Right renal pelvis (tissue), 4 donors: Measurements from ENCODE around the gene IFT25. TPM values are rescaled to one million over a fixed set of nuclear protein-coding genes. Genes with fewer than 3 reads are reported as not detected.
"Not testable (repeated sequence)": the region's sequence is repeated elsewhere in the genome, so short reads cannot be mapped to it uniquely, and the experiment has no call there.

Experiments used
- DNase-seq, 4 donors: peaks; one replicate each; pipeline ENCODE4 v3.0.0-alpha.2; 2013; ENCODE audit warnings: low read depth in 4 of 4, low spot score in 3 of 4, missing footprints in 1 of 4
- polyA plus RNA-seq, 4 donors: library from polyadenylated mRNA; unstranded; fragments of 120-200 nt; gene quantifications; one replicate each; pipeline ENCODE4 v1.2.1, GENCODE V29; 2013; ENCODE audit not compliant: insufficient read length in 4 of 4

IFT25 gene
- 10 to 100 TPM; 44.9 to 56.7 (median 49.2) TPM for polyA plus RNA-seq

- peak; percentile 90 to 93 (median 92) for DNase-seq
These were observed at the start of gene IFT25 for GRCh38 chr1:53945433-53946251. Gene IFT25, minus strand, starts transcription at chr1:53945699. Its CDS starts 5,617 bp downstream, at chr1:53940082.

GRCh38 chr1:53994516-53994915 is 49.0 kb upstream of the IFT25 start:
- not testable (repeated sequence) for DNase-seq

DNA sequence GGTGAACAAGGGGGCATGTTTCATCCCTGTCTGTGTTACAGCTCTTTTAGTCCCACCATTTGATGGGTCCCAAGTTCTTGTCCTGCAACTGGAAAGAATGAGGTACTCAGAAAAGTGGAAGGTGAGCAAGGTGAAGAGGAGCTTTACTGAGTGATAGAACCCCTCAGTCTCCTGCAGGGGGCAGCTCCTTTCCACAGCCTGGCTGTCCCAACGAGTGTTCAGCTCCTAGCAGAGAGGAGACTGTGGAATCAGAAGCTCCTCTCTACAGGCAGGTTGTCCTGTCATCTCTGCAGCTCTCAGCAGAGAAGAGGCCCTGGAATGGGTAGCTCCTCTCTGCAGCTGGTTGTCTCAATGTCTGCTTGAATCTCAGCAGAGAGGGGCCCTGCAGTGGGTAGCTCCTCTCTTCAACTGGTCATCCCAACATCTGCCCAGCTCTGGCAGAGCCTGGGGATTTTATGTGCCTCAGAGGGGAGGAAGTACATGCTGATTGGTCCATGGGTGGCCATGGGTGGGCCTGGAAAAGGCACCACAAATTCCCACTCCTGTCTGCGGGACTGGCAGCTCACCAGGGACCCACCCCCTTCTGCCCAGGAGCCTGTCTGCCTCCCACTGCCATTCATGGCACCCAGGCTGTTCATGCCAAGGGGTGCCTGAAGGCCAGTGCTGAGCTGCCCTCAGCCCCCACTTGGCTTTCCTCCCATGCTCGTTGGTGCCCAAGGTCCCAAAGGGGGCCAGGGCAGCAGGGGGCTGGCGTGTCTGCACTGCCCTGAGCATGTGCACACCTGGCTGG is 46.8 kb upstream of the IFT25 start:
- DNase-seq, result no peak

DNA sequence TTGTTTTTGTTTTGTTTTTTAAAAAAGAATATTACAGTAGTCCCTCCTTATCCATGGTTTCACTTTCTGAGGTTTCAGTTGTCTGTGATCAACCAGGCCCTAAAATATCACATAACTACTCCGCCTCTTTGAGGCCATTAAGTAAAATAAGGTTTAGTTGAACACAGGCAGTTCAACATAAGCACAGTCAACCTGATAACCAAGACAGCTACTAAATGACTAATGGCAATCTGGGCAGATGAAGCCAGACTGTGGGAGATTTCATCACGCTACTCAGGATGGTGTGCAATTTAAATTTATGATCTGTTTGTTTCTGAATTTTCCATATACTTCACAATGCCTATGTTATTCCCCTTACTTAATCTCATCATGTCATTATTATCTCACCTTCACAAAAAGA is 42.4 kb upstream of the IFT25 start:
- no peak for DNase-seq

GRCh38 chr1:53986458-53986857 is 41.0 kb upstream of the IFT25 start:
- no peak for DNase-seq

DNA sequence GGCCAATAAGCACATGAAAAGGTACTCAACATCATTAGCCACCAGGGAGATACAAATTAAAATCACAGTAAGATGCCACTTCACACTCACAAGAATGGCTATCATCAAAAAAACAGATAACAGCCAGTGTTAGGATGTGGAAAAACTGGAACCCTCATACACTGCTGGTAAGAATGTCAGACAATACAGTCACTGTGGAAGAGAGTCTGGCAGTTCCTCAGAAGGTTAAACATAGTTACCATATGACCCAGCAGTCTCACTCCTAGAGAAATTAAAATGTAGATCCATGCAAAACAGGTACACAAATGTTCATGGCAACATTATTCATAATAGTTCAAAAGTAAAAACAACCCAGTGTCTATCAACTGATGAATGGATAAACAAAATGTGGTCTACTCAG is 39.2 kb upstream of the IFT25 start:
- no peak for DNase-seq

DNA sequence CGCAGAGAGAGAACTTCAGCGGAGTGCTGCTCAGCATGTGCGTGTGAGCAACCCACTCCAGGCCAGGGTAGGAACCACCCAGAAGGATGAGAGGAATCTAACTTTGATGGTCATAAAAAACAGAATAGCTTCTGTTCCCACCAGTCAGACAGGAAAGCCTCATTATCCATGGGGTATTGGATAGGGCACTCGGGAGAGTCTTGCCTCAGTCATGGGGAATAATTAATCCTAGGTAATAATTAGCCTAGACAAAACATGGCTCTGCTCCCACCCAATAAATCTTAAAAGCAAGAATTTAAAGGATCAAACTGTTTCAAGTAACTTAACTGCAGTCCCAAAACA is 37.2 kb upstream of the IFT25 start:
- DNase-seq, result peak; percentile 29 to 36 (median 34)

- DNase-seq, result peak; percentile 13 to 36 (median 22)
These were observed 36.7 kb upstream of the IFT25 start for GRCh38 chr1:53982034-53982762.

- no peak for DNase-seq
These were observed 35.7 kb upstream of the IFT25 start for GRCh38 chr1:53981220-53981619.

- DNase-seq, result peak in 1 of 4 donors; percentile 12
These were observed 34.4 kb upstream of the IFT25 start for GRCh38 chr1:53979712-53980450.

DNA sequence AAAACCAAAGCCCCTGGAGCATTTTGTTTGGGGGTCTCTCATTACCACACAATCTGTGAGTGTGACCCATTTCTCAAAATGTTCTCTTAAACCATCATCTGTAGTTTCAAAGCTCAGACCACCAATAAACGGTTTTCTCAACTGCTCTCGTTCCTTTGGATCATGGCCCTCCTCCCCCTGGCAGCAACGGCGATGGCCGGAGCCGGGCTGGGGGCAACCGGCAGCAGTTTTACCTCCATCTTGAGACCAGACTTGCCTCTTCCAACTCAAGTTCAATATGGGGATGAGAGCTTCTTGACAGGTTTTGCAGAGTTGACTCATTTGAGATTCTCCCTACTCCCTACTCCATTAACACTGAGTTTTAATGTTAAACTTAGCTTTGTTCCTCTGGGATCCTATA is 30.4 kb upstream of the IFT25 start:
- DNase-seq, result no peak

GRCh38 chr1:53971718-53972117 is 26.2 kb upstream of the IFT25 start:
- DNase-seq, result no peak

GRCh38 chr1:53969323-53969722 is 23.8 kb upstream of the IFT25 start:
- not testable (repeated sequence) for DNase-seq

DNA sequence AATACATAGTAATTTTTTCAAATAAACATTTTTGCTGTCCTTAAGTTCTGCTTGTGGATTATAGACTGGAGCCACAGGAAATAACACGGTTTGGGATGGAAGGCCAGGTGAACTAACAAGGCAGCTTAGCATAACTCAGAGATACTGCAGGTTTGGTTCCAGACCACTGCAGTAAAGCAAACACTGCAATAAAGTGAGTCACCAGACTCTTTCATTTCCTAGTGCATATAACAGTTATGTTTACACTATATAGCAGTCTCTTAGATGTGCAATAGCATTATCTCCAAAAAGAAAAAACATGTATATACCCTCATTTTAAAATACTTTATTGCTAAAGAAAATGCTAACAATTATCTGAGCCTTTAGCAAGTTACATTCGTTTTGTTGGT is 22.6 kb upstream of the IFT25 start:
- no peak for DNase-seq

GRCh38 chr1:53967409-53968124 is 22.1 kb upstream of the IFT25 start:
- no peak for DNase-seq

DNA sequence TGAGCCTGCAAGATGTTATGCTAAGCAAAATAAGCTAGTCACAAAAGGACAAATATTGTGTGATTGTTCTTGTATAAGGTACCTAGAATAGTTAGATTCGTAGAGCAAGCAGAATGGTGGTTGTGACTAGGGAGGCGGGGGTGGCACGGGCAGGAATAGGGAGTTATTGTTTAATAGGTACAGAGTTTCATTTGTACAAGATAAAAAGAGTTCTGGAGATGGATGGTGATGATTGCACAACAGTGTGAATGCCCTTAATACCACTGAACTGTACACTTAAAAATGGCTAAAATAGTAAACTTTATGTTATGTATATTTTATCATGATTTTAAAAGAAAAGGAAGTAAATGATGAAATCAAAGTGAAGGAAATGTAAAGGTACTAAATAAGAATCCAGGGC is 21.3 kb upstream of the IFT25 start:
- DNase-seq, result no peak

DNA sequence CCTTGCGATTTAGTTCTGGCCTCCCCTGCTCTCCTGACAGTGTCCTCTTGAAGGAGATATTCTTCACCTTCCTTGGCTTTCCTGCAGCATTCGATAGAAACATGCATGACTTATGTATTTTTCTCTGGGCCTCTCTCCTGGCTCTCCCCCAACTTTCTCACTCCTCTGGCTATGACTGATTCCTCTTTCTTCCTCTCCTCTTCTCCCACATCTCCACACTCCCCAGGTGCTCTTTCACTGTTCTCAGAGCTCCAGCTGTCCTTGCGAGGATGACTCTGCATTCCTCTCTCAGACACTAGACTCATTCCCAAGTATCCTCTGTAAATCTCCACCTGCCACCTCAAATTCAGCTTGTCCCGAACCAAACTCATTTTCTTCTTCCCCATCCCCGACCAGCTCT is 18.6 kb upstream of the IFT25 start:
- no peak for DNase-seq

- DNase-seq, result no peak
These were observed 18.0 kb upstream of the IFT25 start for GRCh38 chr1:53963460-53963859.

DNA sequence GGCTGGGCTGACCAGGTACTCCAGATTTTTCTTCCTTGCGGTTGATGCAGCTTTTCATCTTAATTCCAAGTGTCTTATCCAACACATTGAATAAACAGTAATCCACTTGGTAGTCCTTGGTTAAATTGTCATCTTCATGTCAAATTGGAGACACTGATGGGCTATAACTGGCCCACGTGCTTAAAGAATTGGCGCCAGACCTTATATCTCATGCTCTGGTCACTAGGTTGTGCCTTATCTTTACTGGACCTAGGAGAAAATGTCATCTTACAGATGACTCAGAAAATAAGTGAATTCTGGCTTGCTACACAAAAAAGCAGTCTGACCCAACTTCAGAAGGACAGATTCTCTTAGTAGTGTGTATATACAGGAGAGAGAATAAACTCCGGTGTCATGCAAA is 16.9 kb upstream of the IFT25 start:
- no peak for DNase-seq
